NCI-H2171 treated with DMSO at 0.1 percent for 48 hours (cell line): ENCODE results near the gene ZFHX3.

ENCODE experiments used
- DNase-seq: peaks from one replicate; lab custom pipeline; 2025; lab: John Stamatoyannopoulos, UW

The ZFHX3 gene

DNA sequence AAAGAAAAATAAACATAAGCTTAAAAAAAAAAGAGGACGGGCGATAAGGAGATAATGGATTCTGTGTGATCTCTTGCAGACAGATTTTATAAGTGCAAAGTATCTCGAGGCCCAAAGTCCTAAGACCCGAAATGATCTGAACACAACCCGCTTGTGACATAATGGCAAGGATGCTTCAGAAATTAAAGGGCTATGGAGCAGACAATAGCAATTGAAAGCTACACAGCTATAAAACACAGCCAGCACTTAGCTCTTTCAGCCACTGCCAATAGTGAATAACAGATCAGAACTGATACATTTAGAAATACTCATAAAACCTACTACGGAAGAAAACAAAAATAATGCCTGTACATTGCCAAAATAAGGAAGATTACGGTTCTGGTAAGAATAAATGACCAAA is 117.5 kb downstream of the ZFHX3 start:
- DNase-seq: no peak

DNA sequence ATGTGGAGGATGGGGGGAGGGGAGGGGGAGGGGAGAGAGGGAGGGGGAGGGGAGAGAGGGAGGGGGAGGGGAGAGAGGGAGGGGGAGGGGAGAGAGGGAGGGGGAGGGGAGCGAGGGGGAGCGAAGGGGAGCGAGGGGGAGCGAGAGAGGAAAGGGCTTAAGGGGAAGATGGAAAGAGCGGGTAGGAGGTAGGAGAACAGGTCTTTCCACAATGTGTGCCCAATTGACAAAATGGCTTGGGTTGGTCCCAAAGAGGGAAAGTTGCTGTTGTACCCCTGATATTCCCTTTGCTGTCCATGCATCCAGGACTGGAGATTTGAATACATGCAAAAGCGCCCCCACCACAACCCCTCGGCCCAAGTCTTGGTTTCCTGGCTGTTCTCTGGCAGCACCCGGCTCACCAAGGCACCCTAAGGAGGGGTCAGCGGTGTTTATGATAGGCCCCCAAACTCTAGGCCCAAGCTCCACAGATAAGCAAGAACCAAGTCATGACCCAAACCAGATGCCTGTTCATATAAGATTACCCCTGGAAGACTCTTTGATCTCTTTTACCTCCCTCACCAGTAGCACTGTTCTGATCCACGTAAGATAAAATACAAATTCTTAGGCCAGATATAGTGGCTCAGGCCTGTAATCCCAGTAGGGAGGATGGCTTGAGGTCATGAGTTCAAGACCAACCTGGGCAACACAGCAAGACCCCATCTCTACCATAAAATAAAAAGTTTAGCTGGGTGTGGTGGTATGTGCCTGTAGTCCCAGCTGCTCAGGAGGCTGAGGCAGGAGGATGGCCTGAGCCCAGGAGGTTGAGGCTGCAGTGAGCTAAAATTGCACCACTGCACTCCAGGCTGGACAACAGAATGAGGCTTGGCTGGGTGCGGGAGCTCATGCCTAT is 119.6 kb downstream of the ZFHX3 start:
- no peak for DNase-seq

DNA sequence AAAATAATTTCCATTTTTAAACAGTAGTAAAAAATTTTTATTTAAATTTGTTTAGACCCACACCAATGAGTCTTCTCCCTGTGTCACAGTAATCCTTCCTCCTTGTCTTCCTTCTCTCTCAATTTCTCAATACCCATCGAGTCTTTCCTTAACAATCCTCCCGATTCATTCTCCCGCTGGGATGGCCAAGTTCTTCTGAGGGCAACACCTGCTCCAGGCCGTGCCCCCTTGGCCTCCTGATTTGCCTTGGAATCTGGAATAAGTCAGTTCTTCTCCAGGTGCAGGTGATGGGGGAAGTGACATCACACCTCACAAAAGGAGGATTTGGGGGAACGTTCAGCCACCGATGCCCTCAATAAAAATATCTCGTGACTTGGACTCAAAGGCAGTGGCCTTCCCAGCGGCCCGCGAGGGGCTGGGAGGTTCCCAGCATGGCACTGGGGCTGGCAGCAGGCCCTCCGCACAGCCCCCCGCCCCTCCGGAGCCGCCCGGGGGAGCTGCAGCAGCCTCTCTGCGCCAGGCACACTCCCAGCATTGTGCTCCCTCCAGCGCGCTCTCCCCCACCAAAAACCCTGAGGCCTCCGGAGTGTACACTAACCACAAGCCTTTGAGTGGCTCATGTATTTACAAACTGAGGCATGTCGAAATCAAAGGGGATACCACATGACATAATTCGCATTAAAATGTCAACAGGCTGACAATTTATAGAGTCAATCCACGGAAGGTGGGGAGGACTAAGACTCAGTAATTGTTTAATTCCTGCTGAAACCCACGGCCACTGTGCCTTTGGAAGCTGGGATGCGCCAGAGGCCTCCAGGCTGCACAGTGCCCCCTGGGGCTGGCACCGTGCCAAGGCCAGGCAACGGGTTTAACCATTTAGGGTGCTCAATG is 120.5 kb downstream of the ZFHX3 start:
- DNase-seq: no peak

DNA sequence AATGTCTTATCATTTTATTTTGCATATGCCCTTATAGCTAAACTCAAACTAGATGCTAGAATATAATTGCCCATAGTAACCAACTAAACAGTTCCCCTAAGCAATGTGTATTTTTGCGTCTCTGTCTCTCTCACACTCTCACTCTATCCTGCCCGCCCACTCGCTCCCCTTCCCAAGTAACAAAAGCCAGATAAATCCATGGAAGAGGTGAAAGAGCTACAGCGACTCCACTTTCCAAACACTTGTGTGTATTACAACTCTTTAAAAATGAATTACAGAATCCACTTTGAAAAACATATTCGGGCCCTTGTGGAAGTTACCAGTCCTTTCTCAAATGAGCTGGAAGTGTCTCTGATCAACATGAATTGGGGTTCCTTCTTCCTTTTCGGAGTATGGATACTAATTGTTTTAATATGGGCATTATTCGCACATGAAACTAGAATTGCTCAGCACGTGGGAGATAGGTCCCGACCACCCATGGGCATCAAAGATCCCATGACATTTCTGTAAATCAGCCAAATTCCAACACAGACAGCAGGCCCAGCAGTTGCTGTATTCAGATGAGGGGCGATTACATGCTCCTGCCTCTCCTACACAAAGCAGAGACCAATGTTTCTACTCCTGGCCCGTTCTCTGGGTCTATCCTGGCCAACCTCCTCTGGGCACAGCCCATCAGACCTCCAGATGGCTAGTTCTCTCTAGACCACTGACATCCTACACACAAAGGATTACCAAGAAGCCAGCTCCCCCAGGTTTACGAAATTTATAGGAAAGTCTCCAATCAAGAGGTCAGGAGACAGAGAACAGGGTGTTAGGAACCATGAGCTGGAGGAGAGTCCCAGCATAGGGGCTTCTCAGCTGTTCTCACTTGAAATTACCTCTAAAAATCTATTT is 121.5 kb downstream of the ZFHX3 start:
- DNase-seq: no peak

DNA sequence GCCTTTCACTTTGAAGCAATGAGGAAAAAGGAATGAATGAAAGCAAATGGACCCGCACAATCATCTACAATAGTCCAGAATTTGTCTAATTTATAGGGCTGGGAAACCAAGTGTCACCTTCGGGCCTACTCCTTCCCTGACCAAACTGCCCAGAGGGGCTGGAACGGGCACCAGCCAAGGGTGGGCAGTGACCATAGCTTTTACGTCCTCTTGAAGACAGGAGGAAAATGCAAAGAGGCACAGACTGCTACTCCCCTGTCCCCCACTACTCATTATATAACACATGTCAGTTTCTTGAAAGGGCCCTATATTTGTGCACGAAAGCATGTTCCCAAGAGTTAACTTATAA is 122.3 kb downstream of the ZFHX3 start:
- no peak for DNase-seq

DNA sequence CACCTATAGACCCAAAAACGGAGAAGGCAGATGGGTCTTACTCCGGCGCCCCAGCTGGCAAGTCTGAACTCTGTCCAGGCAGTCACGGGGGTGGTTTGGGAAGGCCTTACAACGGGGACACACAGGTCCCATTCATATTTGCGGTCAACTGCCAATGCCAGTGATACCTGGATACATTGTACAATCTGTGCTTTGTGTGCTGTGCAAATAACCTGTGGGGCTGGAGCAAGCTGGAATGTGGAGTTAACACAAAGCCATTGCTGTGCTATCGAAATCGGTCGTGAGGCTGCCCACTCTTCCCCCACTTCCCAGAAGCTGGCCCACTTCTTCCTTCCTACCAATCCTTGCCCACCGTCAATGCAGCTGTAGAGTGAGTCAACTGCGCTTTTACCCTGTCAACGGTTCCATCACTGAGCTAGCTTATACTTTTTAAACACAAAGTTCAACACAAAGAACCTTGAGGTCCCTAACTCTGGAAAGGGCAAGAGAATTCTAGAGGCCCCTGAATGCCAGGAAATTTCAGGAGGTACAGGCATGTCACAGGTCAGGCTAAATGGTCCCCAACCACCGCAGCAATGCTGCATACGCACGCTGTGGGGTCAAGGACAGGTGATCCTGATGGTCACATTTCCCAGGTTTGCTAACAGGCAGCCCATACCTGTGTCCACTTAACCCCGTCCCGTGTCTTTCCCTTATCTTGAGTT is 122.8 kb downstream of the ZFHX3 start:
- no peak for DNase-seq

DNA sequence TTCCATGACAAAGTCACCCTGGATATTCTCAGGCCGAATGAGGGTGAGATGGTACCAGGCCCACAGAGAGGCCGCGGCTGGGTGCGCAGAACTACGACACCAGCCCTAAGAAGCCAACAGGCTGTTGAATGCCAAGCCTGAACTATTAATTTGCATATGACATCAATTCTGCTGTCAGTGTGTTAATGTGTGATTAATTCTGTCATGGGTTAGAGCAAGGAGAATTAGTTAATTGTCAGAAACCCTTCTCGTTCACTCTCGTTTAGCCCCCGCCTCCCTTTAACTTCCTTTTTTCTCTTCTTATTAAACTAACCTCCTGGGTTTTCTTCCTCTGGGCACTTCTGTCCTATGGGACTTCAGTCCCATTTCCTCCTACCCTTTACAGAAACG is 123.4 kb downstream of the ZFHX3 start:
- no peak for DNase-seq

DNA sequence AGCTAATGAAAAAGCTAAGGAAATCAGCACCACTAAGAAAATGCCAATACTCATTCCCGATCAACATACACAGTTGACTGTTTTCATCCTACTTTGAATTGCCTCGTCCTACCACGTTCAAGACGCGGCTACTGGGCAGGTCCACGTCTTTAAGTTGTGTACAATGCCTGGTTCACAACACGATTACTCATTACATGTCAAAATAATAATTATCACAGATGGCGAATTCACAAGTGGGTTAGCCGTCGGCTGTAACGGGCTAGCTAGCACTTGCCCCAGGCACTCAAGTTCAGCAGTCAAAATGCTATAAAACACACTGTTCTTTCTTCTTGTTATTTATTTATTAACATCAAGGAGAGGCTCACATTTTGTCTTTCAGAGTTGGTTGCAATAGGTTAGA is 124.2 kb downstream of the ZFHX3 start:
- peak; percentile 85 for DNase-seq

DNA sequence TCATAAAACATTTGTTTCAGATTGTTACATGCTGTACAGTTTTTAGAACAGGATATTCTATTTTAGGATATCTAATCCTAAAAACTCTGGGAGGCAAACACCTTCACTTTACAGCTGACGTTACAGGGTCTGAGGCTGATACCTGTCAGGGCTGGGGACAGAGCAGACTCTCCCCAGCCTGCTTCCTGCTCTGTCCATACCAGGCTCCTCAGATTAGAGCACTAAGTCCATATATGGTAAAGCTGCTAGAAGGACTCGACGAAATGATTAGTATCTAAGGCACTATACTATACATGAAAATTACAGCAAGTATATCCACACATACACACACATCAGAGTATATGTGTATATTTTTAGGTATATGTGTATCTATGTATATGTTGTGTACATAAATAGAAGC is 125.2 kb downstream of the ZFHX3 start:
- no peak for DNase-seq

DNA sequence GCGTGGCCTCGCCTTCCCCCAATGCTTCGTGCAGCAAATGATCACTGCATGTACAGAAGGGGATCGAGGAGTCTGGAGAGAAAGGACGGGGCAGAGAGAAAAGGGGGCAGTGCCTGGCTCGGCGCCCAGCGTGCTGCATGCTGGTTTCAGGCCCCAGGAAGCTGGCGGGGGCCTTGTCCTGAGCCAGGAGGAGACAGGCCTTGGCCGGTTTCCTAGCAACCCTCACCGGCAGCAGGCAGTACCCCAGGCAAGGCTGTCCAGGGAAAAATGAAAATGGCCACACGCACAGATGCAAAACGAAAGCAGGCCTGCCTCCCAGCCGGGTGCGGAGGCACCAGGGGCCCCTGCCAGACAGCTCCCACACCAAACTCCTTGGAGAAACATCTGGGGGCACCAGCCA is 126.3 kb downstream of the ZFHX3 start:
- DNase-seq: no peak

DNA sequence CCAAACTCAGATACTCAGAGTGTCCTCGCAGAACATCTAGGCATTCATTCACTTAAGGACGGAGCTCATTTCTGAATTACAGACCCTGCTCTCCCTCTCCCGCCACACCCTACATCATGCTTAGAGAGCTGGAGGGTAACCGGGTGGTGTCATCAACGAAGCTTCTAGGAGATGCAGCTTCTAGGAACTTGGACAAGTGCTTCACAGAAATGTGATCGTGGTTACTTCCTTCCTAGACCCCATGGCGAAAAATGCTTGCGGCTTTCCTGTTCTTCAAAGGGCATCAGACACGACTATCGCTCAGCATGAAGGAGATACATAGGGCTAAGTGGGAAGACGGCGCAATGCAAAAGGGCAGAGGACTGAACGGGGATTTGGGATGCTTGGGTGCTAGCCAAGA is 126.8 kb downstream of the ZFHX3 start:
- DNase-seq: no peak

DNA sequence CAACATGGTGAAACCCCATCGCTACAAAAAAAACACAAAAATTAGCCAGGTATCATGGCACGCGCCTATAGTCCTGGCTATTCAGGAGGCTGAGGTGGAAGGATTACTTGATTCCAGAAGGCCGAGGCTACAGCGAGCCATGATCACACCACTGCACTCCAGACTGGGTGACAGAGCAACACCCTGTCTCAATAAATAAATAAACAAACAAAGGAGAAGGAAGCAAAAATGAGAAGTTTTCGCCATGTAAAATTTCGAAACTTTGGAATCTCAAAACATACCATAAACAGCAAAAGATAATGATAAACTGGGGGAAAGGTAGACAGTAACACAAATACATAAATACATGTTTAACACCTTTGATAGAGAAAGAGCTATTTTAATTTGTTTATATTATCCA is 130.9 kb downstream of the ZFHX3 start:
- no peak for DNase-seq

DNA sequence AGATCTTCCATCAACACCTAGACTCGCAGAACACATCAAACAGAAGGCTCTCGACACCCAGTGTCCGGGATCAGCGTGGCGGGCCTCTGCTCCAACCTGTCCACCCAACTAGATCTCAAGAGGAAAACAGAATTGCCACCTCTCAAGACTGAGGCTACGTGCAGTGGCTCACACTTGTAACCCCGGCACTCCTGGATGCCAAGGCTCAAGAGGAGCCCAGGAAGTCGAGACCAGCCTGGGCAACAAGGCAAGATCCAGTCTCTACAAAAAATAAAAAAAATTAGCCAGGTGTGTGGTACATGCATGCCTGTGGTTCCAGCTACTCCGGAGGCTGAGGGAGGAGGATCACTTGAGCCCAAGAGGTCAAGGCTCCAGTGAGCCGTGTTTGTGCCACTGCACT is 132.6 kb downstream of the ZFHX3 start:
- DNase-seq: no peak

DNA sequence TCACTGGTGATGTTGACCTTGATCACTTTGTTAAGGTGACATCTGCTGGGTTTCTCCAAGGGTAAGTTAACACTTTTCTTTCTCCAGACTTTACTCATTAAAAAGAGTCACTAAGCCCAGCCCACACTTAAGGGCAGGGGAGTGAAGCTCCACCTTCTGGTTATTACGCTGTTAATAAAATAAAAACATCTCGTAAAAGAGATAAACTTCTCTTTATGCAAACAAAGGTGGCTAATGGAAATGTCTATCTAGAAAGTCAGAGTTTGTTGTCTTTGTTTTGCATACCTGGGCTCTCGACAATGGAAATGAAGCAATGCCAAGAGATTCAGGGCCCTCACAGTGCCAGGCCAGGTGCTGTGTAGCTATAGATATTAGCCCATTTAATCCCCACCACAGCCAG is 134.4 kb downstream of the ZFHX3 start:
- DNase-seq: no peak

DNA sequence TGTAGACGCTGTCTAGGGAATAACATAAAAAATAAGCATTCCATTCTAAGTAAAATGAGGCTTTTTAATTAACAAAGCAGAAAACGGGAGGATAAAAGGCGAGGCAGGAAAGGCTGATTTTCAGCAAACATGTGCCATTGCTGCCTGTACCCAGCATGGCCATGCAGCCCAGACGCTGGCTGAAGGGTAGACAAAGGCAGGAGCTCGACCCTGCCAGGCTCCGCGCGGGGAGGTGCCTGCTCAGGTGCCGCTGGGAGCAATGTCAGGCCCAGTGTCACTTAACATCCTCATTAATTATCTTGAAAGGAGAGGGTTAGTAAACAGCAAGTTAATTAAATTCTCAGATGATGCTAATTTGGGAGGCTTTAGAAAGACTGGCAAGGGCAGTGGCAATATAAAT is 136.0 kb downstream of the ZFHX3 start:
- DNase-seq: no peak

DNA sequence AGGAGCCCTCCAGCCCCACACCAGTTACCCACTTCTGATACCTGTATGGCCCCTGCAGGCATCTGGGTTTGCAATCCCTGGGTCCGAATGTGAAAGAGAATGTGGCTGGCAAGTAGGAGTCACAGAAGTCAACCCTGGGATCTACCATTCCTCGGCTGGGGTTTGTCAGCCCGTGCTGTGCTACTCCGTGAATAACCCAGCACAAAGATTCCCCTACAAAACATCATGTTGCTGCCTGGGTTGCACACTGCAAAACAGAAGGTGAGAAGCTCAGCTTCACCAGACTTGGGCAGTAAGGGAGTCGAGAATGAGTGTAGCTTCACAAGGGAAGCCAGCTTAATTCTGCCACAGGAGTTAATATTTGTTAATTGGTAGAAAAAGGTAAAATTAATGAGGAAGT is 137.1 kb downstream of the ZFHX3 start:
- DNase-seq: no peak

DNA sequence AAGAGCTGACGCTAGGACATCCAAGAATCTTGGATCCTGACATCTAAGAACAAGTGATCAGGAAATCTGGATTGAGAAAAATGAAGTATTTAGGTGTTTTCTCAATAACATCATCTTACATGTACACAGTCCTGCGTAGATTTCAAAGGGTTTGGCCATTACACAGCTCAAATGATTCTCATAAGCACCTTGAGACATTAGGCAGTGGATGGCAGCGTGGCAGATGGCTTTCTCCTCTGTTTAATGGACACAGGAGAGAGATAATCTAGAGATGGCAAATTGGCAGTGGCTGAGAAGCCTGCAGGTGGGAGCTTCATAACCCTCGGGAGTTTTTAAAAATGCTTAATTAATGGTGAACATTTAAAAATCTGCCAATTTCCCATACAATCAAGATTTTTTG is 137.5 kb downstream of the ZFHX3 start:
- DNase-seq: peak; percentile 17

DNA sequence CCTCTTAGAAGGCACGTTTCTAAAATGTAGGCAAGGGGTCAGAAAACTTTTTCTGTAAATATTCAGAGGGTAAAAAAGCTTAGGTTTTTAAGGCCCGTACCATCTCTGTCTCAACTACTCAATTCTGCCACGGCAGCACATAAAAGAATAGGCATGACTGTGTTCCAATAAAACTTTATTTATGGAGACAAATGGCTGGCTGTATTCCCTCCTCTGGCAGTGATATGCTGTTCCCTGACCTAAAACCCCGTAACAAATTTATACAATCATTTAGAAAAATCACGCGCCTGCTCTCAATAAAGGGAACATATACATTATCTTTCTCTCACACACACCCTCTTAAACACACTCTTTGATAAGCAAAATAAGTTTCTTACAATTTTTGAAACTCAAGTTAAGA is 138.7 kb downstream of the ZFHX3 start:
- no peak for DNase-seq

DNA sequence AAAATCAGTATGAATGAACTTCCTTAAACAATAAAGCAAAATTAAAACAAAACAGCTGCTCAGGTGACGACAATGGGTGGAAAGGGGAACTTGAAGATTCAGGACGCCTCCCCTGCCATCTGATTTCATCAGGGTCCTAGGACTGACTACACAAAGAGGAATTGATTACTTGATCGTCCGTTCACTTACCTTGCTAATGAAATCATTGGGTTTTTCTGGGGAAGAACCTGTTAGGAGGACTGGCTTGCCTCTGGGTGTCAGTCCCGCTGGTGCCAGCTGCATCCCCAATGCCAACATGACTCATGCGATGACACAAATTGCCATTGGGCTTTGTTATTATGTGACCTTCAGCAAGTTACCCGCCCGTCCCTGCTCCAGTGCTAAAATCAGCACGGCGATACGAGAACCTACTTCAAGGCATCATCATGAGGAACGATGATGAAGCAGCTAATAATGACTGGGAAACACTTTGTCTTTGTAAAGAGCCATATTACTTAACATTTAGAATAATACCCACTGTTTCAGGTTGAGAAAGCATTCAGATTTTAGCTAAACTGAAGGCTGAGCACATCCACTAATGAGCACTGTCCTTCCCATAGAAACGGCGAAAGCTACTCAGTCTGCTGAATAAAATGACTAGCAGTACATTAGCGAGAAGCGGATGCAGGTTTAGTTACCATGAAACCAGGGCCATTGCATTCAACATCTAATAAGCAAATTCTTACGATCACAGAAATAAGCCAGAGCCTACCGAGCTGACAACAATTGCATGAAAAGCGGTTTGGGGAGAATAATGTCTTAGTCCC is 139.4 kb downstream of the ZFHX3 start:
- DNase-seq: no peak

DNA sequence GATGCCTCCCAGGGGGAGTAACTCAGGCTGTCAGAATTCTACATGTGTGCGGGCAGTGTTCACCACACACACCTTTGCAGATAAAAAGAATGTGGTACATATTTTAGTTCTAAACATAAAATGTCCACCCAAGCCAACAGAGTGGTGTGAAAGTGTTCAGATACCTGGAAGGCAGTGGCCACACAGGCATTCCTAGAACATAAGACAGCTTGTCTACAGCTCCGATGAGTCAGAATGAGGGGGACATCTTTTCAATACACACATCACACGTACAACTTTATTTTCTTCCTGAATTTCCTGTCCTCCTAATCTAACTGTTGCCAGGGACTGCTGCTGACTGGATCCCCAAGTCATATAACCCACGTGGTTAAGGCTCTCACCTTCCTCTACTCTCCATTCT is 142.3 kb downstream of the ZFHX3 start:
- no peak for DNase-seq

DNA sequence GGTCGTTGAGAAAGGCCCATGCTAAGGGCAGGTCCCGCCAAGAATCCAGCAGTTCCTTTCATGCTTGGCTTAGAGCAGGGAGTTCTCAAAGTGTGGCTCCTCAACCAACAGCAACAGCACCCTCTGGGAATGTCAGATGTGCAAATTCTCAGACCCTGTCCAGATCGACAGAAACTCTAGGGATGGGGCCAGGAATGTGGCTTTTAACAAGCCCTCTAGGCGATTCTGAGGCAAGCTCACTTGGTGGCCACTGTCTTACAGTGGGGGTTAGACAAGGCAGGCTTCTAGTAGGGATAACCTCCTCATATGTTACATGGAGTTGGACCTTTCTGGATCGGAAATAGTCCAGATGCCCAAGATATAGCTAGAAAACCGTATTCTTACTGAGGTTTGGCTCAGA is 144.8 kb downstream of the ZFHX3 start:
- no peak for DNase-seq
